ENCODE measurements around the gene NRSN2. TPM values are rescaled to one million over a fixed set of nuclear protein-coding genes. Genes with fewer than 3 reads are reported as not detected.

Gene NRSN2
- total and polyA plus RNA-seq, 5 experiments from 2014 or later = 1.2 to 3.6 (median 1.7) TPM

Other genes with a start within 250 kb of the NRSN2 start
- not detected for gene DEFB126, start 204.5 kb upstream of the NRSN2 start, total RNA-seq
- not detected for gene DEFB126, start 204.5 kb upstream of the NRSN2 start, polyA plus RNA-seq
- not detected for gene DEFB127, start 189.7 kb upstream of the NRSN2 start, total RNA-seq
- gene DEFB127, start 189.7 kb upstream of the NRSN2 start, polyA plus RNA-seq = not detected
- gene DEFB128, start 157.4 kb upstream of the NRSN2 start, total RNA-seq = not detected
- not detected for gene DEFB128, start 157.4 kb upstream of the NRSN2 start, polyA plus RNA-seq
- not detected for gene DEFB129, start 119.9 kb upstream of the NRSN2 start, total RNA-seq
- gene DEFB129, start 119.9 kb upstream of the NRSN2 start, polyA plus RNA-seq = not detected
- not detected for gene DEFB132, start 89.4 kb upstream of the NRSN2 start, total RNA-seq
- gene DEFB132, start 89.4 kb upstream of the NRSN2 start, polyA plus RNA-seq = not detected
- 1 to 10 TPM; 4.7 to 5.7 TPM for gene C20orf96, start 56.4 kb upstream of the NRSN2 start, total RNA-seq
- under 1 TPM; 0.46 to 0.80 (median 0.67) TPM for gene C20orf96, start 56.4 kb upstream of the NRSN2 start, polyA plus RNA-seq
- gene ZCCHC3, start 49.5 kb upstream of the NRSN2 start, total RNA-seq = 10 to 100 TPM; 29.6 to 29.7 TPM
- gene ZCCHC3, start 49.5 kb upstream of the NRSN2 start, polyA plus RNA-seq = 10 to 100 TPM in 1 of 3 donors, 1 to 10 TPM in 2; 6.9 to 13.9 (median 7.5) TPM
- 10 to 100 TPM; 19.8 to 21.7 TPM for gene SOX12, start 21.6 kb upstream of the NRSN2 start, total RNA-seq
- 1 to 10 TPM; 1.3 to 2.1 (median 2.0) TPM for gene SOX12, start 21.6 kb upstream of the NRSN2 start, polyA plus RNA-seq
- 1 to 10 TPM; 8.7 to 8.9 TPM for gene TRIB3, start 33.6 kb downstream of the NRSN2 start, total RNA-seq
- 1 to 10 TPM; 5.5 to 6.5 (median 6.2) TPM for gene TRIB3, start 33.6 kb downstream of the NRSN2 start, polyA plus RNA-seq
- gene RBCK1, start 61.2 kb downstream of the NRSN2 start, total RNA-seq = 100 to 1,000 TPM; 108 to 116 TPM
- 10 to 100 TPM; 65.3 to 82.2 (median 75.7) TPM for gene RBCK1, start 61.2 kb downstream of the NRSN2 start, polyA plus RNA-seq
- gene TBC1D20, start 115.4 kb downstream of the NRSN2 start, total RNA-seq = 10 to 100 TPM; 33.6 to 36.6 TPM
- 10 to 100 TPM; 13.8 to 20.8 (median 19.0) TPM for gene TBC1D20, start 115.4 kb downstream of the NRSN2 start, polyA plus RNA-seq
- 10 to 100 TPM; 91.8 to 93.8 TPM for gene CSNK2A1, start 196.7 kb downstream of the NRSN2 start, total RNA-seq
- gene CSNK2A1, start 196.7 kb downstream of the NRSN2 start, polyA plus RNA-seq = 10 to 100 TPM; 49.6 to 52.0 (median 49.7) TPM

All from naive thymus-derived CD8-positive, alpha-beta T cell (primary cell).